Activated T-helper 1 cell treated with Interleukin-2 at 50 U/mL for 16 hours (primary cell): Measurements from ENCODE around the gene LRFN2.

Source experiments
- DNase-seq: peaks from one replicate; pipeline ENCODE4 v3.0.0-alpha.2; 2020; ENCODE audit warnings: low read depth

The LRFN2 gene

GRCh38 chr6:40516429-40516828 lies 70.7 kb downstream of the LRFN2 start:
- DNase-seq, result no peak

- no peak for DNase-seq
Observed at GRCh38 chr6:40512340-40512739, 74.8 kb downstream of the LRFN2 start.

- DNase-seq, result no peak
Observed at GRCh38 chr6:40511884-40512283, 75.3 kb downstream of the LRFN2 start.

- no peak for DNase-seq
Observed at GRCh38 chr6:40510442-40510841, 76.7 kb downstream of the LRFN2 start.

GRCh38 chr6:40509716-40510260 lies 77.4 kb downstream of the LRFN2 start:
- DNase-seq, result no peak

- no peak for DNase-seq
Observed at GRCh38 chr6:40509086-40509485, 78.1 kb downstream of the LRFN2 start.

- no peak for DNase-seq
Observed at GRCh38 chr6:40506954-40507353, 80.2 kb downstream of the LRFN2 start.

- DNase-seq, result no peak
Observed at GRCh38 chr6:40505191-40505810, 81.9 kb downstream of the LRFN2 start.

GRCh38 chr6:40504274-40504673 lies 82.9 kb downstream of the LRFN2 start:
- DNase-seq, result no peak

GRCh38 chr6:40500227-40500626 lies 86.9 kb downstream of the LRFN2 start:
- no peak for DNase-seq

- DNase-seq, result no peak
Observed at GRCh38 chr6:40499215-40499614, 87.9 kb downstream of the LRFN2 start.

GRCh38 chr6:40498148-40498547 lies 89.0 kb downstream of the LRFN2 start:
- DNase-seq, result no peak

GRCh38 chr6:40492187-40492586 lies 95.0 kb downstream of the LRFN2 start:
- DNase-seq, result no peak

GRCh38 chr6:40490508-40490907 lies 96.7 kb downstream of the LRFN2 start:
- DNase-seq, result no peak

GRCh38 chr6:40489798-40490197 lies 97.4 kb downstream of the LRFN2 start:
- DNase-seq, result no peak

- DNase-seq, result no peak
Observed at GRCh38 chr6:40486576-40486975, 100.6 kb downstream of the LRFN2 start.

- no peak for DNase-seq
Observed at GRCh38 chr6:40485795-40486194, 101.4 kb downstream of the LRFN2 start.

- no peak for DNase-seq
Observed at GRCh38 chr6:40485300-40485699, 101.9 kb downstream of the LRFN2 start.

GRCh38 chr6:40484066-40484465 lies 103.1 kb downstream of the LRFN2 start:
- DNase-seq, result no peak

GRCh38 chr6:40482532-40482931 lies 104.6 kb downstream of the LRFN2 start:
- no peak for DNase-seq

GRCh38 chr6:40480678-40481077 lies 106.5 kb downstream of the LRFN2 start:
- DNase-seq, result no peak

GRCh38 chr6:40479706-40480105 lies 107.5 kb downstream of the LRFN2 start:
- no peak for DNase-seq

- peak; percentile 1 for DNase-seq
Observed at GRCh38 chr6:40477246-40478126, 109.7 kb downstream of the LRFN2 start.
